SHP77 treated with DMSO at 0.1 percent for 48 hours (cell line): Measurements from ENCODE around the gene RASSF1.

Source experiments
- DNase-seq: peaks from one replicate; lab custom pipeline; 2025; lab: John Stamatoyannopoulos, UW

RASSF1 gene

GRCh38 chr3:50299929-50300680 lies 40.5 kb downstream of the RASSF1 start:
- no peak for DNase-seq

- DNase-seq: no peak
Observed at GRCh38 chr3:50299638-50299928, 41.1 kb downstream of the RASSF1 start.

- DNase-seq: peak; percentile 91
Observed at GRCh38 chr3:50298836-50299637, 41.6 kb downstream of the RASSF1 start, which contains the start of the genes HYAL3 and NAA80. HYAL3 (minus strand) TSS chr3:50299405; CDS start chr3:50295602, 3,803 bp downstream. NAA80 (minus strand) TSS chr3:50299405; CDS start chr3:50297463, 1,942 bp downstream.

GRCh38 chr3:50297896-50298725 lies 42.5 kb downstream of the RASSF1 start:
- DNase-seq: no peak

GRCh38 chr3:50297384-50297775 lies 43.3 kb downstream of the RASSF1 start:
- DNase-seq: no peak

- no peak for DNase-seq
Observed at GRCh38 chr3:50296721-50297383, 43.8 kb downstream of the RASSF1 start.

- no peak for DNase-seq
Observed at GRCh38 chr3:50295553-50296431, 44.8 kb downstream of the RASSF1 start.

- no peak for DNase-seq
Observed at GRCh38 chr3:50294492-50295403, 45.9 kb downstream of the RASSF1 start.

GRCh38 chr3:50294089-50294488 lies 46.5 kb downstream of the RASSF1 start:
- no peak for DNase-seq

GRCh38 chr3:50293079-50293801 lies 47.4 kb downstream of the RASSF1 start:
- DNase-seq: no peak

GRCh38 chr3:50292159-50293078 lies 48.2 kb downstream of the RASSF1 start, which contains the start of gene IFRD2:
IFRD2 (minus strand) TSS chr3:50292429; CDS start chr3:50292274, 155 bp downstream.
- DNase-seq: peak; percentile 90

GRCh38 chr3:50290161-50290641 lies 50.4 kb downstream of the RASSF1 start:
- DNase-seq: no peak

GRCh38 chr3:50289130-50289529 lies 51.5 kb downstream of the RASSF1 start:
- DNase-seq: no peak

- no peak for DNase-seq
Observed at GRCh38 chr3:50288387-50289007, 52.1 kb downstream of the RASSF1 start.

- DNase-seq: no peak
Observed at GRCh38 chr3:50287262-50287661, 53.4 kb downstream of the RASSF1 start.

GRCh38 chr3:50286322-50287227 lies 54.1 kb downstream of the RASSF1 start:
- DNase-seq: no peak
